HepG2 (cell line): ENCODE data around the gene SLC45A2. TPM values are rescaled to one million over a fixed set of nuclear protein-coding genes. Genes with fewer than 3 reads are reported as not detected.

Source experiments
- ATAC-seq: fragments of 200-7000 bp; cut with Tn5 transposase; 3 replicates; pipeline ENCODE4 v1.9.1; 2020; ENCODE audit warnings: mild to moderate bottlenecking, moderate library complexity
- BruUV-seq: library from RNA; stranded (reverse); fragments of 400-500 nt; replicated peaks from 2 replicates; lab custom pipeline; 2021; lab: Mats Ljungman, UMichigan
- CTCF ChIA-PET: fragments of 300-600 bp; formaldehyde crosslinking; extraction: SDS; loops from one replicate; lab custom pipeline; 2021; ENCODE audit warnings: low total read pairs, inconsistent platforms, low intra/inter-chr PET ratio; lab: Yijun Ruan, JAX
- POLR2A ChIA-PET: fragments of 350-600 bp; sonication (Branson Sonifier 250); formaldehyde crosslinking; loops from one replicate; lab custom pipeline; 2020; ENCODE audit warnings: antibody characterized with exemption, inconsistent platforms; lab: Yijun Ruan, JAX
- DNase-seq: peaks from one replicate; pipeline ENCODE4 v3.0.0-alpha.2; 2015; ENCODE audit warnings: low spot score
- FAIRE-seq: peaks from 3 replicates; lab custom pipeline; 2011; peaks lifted over from hg19 to GRCh38; lab: Jason Lieb, UNC
- H2AFZ ChIP-seq: one replicate; pipeline ENCODE4 v1.6.1; 2011; ENCODE audit warnings: low read length, inconsistent platforms
- H3K27ac ChIP-seq: fragments of 300-600 bp; 3 replicates; pipeline ENCODE4 v1.8.0; 2011; ENCODE audit warnings: mixed run types, mild to moderate bottlenecking, mixed read lengths, low read length, inconsistent platforms; ENCODE audit not compliant: insufficient read depth; ENCODE audit errors: extremely low read length
- H3K27me3 ChIP-seq, 2 experiments: fragments of 200-600 bp in 1 of 2; 2 replicates in 1 of 2; 3 replicates in 1 of 2; pipeline versions ENCODE4 v1.6.0 to v1.8.0; 2011; ENCODE audit warnings: low read length in 2 of 2, mild to moderate bottlenecking in 2 of 2, moderate library complexity in 2 of 2, inconsistent platforms in 1 of 2; ENCODE audit not compliant: insufficient read depth in 2 of 2, control insufficient read depth in 1 of 2
- H3K36me3 ChIP-seq, 2 experiments: fragments of 200-600 bp in 1 of 2; replicated peaks in 1 of 2; 2 replicates in 1 of 2; 3 replicates in 1 of 2; pipeline versions ENCODE4 v1.5.1 to v1.8.0; 2011; ENCODE audit warnings: low read length in 2 of 2, inconsistent platforms in 1 of 2; ENCODE audit not compliant: insufficient read depth in 2 of 2, control insufficient read depth in 1 of 2
- H3K4me1 ChIP-seq: 2 replicates; pipeline ENCODE4 v1.5.1; 2012; ENCODE audit warnings: low read length, inconsistent platforms; ENCODE audit not compliant: insufficient read depth
- H3K4me2 ChIP-seq: 2 replicates; pipeline ENCODE4 v1.6.0; 2011; ENCODE audit warnings: low read depth, low read length, inconsistent platforms
- H3K4me3 ChIP-seq, 3 experiments: fragments of 200-600 bp in 1 of 3; sonication (generic), shearing (Covaris generic) in 1 of 3; replicated peaks in 1 of 3; 2 replicates each; pipeline ENCODE4 v1.5.1; 2011 to 2016; ENCODE audit warnings: low read length in 3 of 3, inconsistent platforms in 2 of 3, low read depth in 2 of 3, mild to moderate bottlenecking in 2 of 3, control low read depth in 1 of 3, mixed read lengths in 1 of 3; ENCODE audit not compliant: insufficient read depth in 1 of 3
- H3K79me2 ChIP-seq: one replicate; pipeline ENCODE4 v1.6.1; 2011; ENCODE audit warnings: low read length, inconsistent platforms; ENCODE audit not compliant: insufficient read depth
- H3K9ac ChIP-seq: 2 replicates; pipeline ENCODE4 v1.6.0; 2011; ENCODE audit warnings: mild to moderate bottlenecking, low read depth, low read length, inconsistent platforms; ENCODE audit not compliant: insufficient read depth
- H3K9me3 ChIP-seq: 2 replicates; pipeline ENCODE4 v1.5.1; 2012; ENCODE audit warnings: mild to moderate bottlenecking, low read length
- H4K20me1 ChIP-seq: 2 replicates; pipeline ENCODE4 v1.6.0; 2011; ENCODE audit warnings: inconsistent platforms, mild to moderate bottlenecking, low read length, moderate library complexity; ENCODE audit not compliant: insufficient read depth
- CERS6 ChIP-seq: sonication (generic); formaldehyde crosslinking; IDR thresholded peaks from 2 replicates; pipeline ENCODE4 v1.5.0; 2020; ENCODE audit warnings: missing genetic modification reagents
- HDAC2 ChIP-seq: sonication (generic); formaldehyde crosslinking; IDR thresholded peaks from 2 replicates; pipeline ENCODE4 v1.4.0; 2020; ENCODE audit warnings: missing genetic modification reagents
- HNRNPK ChIP-seq: fragments of 200-400 bp; formaldehyde crosslinking; IDR thresholded peaks from 2 replicates; pipeline ENCODE4 v1.6.1; 2018; ENCODE audit warnings: low read length, low read depth, moderate library complexity, mild to moderate bottlenecking; ENCODE audit not compliant: poor library complexity, severe bottlenecking
- IKZF5 ChIP-seq: IDR thresholded peaks from 2 replicates; pipeline ENCODE4 v1.6.1; 2018; ENCODE audit warnings: missing genetic modification reagents, mild to moderate bottlenecking, missing compliant biosample characterization
- MAF1 ChIP-seq: sonication (generic); formaldehyde crosslinking; IDR thresholded peaks from 2 replicates; pipeline ENCODE4 v1.5.0; 2020; ENCODE audit warnings: missing genetic modification reagents, borderline replicate concordance
- MIER2 ChIP-seq: IDR thresholded peaks from 2 replicates; pipeline ENCODE4 v1.6.1; 2016; ENCODE audit warnings: missing biosample characterization, missing genetic modification reagents
- MNT ChIP-seq: fragments of 450-650 bp; IDR thresholded peaks from 2 replicates; pipeline ENCODE4 v1.6.1; 2016
- NRL ChIP-seq: sonication (generic); formaldehyde crosslinking; IDR thresholded peaks from 2 replicates; pipeline ENCODE4 v1.5.0; 2020; ENCODE audit warnings: missing genetic modification reagents, mild to moderate bottlenecking, moderate library complexity, borderline replicate concordance
- SRF ChIP-seq: IDR thresholded peaks from 2 replicates; pipeline ENCODE4 v1.6.1; 2011; ENCODE audit warnings: mild to moderate bottlenecking, low read depth, low read length, moderate library complexity
- TEF ChIP-seq: sonication (generic); formaldehyde crosslinking; IDR thresholded peaks from 2 replicates; pipeline ENCODE4 v1.5.0; 2020; ENCODE audit warnings: missing genetic modification reagents
- ZFP36L1 ChIP-seq: sonication (generic); formaldehyde crosslinking; IDR thresholded peaks from 2 replicates; pipeline ENCODE4 v1.8.0; 2022; ENCODE audit warnings: mild to moderate bottlenecking, missing genetic modification reagents, moderate library complexity
- ZNF264 ChIP-seq: sonication (generic); formaldehyde crosslinking; IDR thresholded peaks from 2 replicates; pipeline ENCODE4 v1.4.0; 2020; ENCODE audit warnings: missing genetic modification reagents
- ZNF460 ChIP-seq: sonication (generic); formaldehyde crosslinking; IDR thresholded peaks from 2 replicates; pipeline ENCODE4 v1.5.1; 2020; ENCODE audit warnings: missing genetic modification reagents, mild to moderate bottlenecking, borderline replicate concordance
- ZNF468 ChIP-seq: sonication (generic); formaldehyde crosslinking; IDR thresholded peaks from 2 replicates; pipeline ENCODE4 v1.8.0; 2022; ENCODE audit warnings: mild to moderate bottlenecking, moderate library complexity, missing genetic modification reagents
- ZNF7 ChIP-seq: IDR thresholded peaks from 2 replicates; pipeline ENCODE4 v1.6.1; 2016; ENCODE audit warnings: missing biosample characterization, missing genetic modification reagents
- WGBS: methylation state at CpG from one replicate; pipeline ENCODE4 v1.1.6; 2017; ENCODE audit warnings: low lambda C conversion rate; 5-methylcytosine and 5-hydroxymethylcytosine counted together
- in situ Hi-C: cut with HindIII; loops from 2 replicates; pipeline ENCODE4 v1.10.0; 2017; ENCODE audit warnings: low pct_unique_long_range_greater_than_20kb; ENCODE audit not compliant: extremely low pct_ligation_motif_present
- intact Hi-C: fragments of 100-400 bp; cut with micrococcal nuclease; formaldehyde crosslinking; loops from one replicate; pipeline ENCODE4 v1.10.0; 2022; ENCODE audit not compliant: unreplicated experiment
- polyA plus RNA-seq, 8 experiments: library from polyadenylated mRNA; depleted of rRNA in 3 of 8; stranded (reverse) in 7 of 8; unstranded in 1 of 8; fragments of >200 nt; fragmentation: Illumina TruSeq in 4 of 8; extraction: Trizol in 4 of 8; gene quantifications; 2 replicates each; pipeline versions ENCODE4 v1.2.1 to v1.2.3, GENCODE V29; 2011 to 2016; ENCODE audit warnings: low read depth in 4 of 8, missing spikeins in 1 of 8, mixed read lengths in 1 of 8; ENCODE audit not compliant: insufficient read depth in 1 of 8
- total RNA-seq, 5 experiments: library from RNA; depleted of rRNA; stranded (reverse); fragments of >200 nt; fragmentation: Illumina TruSeq; extraction: Trizol; gene quantifications; 2 replicates each; pipeline ENCODE4 v1.2.3, GENCODE V29; 2016; ENCODE audit warnings: low read depth in 1 of 5

Gene SLC45A2
- total and polyA plus RNA-seq, 2 of the 13 experiments (the other 11 are each of a cell fraction or from before 2014, with no cell fraction given) = 0.22 to 0.24 TPM

- POLR2A ChIA-PET = no interaction called here
- no peaks in the 10 kb centered on the region for H3K79me2 ChIP-seq
- H3K27ac ChIP-seq = no peak overlapping the region
- H3K27me3 ChIP-seq = no peaks in the 10 kb centered on the region
- H3K36me3 ChIP-seq = no peaks in the 10 kb centered on the region
- H3K9me3 ChIP-seq = peaks cover 24% of the 10 kb centered on the region
- ATAC-seq = no peak
- H2AFZ ChIP-seq = no peak overlapping the region
- WGBS = no CpG with 5 or more reads among the region's 2 CpGs
- intact Hi-C loops = no loop called here
- CTCF ChIA-PET = no interaction called here
- no peaks in the 10 kb centered on the region for H4K20me1 ChIP-seq
- H3K4me3 ChIP-seq = no peak overlapping the region
- TF ChIP-seq ZNF264 (CRISPR knock-in tag) (no peak), ZNF7 (CRISPR knock-in tag) (no peak), SRF (no peak), MIER2 (CRISPR knock-in tag) (no peak), ZFP36L1 (CRISPR knock-in tag) (no peak), MNT (no peak), IKZF5 (CRISPR knock-in tag) (no peak), HNRNPK (no peak), ZNF460 (CRISPR knock-in tag) (no peak), ZNF468 (CRISPR knock-in tag) (no peak), HDAC2 (CRISPR knock-in tag) (no peak), NRL (CRISPR knock-in tag) (no peak), MAF1 (CRISPR knock-in tag) (no peak), TEF (CRISPR knock-in tag) (no peak), CERS6 (no peak)
- TF ChIP-seq, all 625 proteins: peak for 0
- no peak overlapping the region for H3K9ac ChIP-seq
- FAIRE-seq (no peak), DNase-seq (no peak)
- no peak overlapping the region for H3K4me2 ChIP-seq
- H3K4me1 ChIP-seq = no peaks in the 10 kb centered on the region
- in situ Hi-C loops = no loop called here
- no TSS peak for BruUV-seq
Measured at GRCh38 chr5:33903118-33903517, 81.4 kb downstream of the SLC45A2 start.
